Colonic mucosa (tissue), 4 donors: Measurements from ENCODE around the gene ADM2. TPM values are rescaled to one million over a fixed set of nuclear protein-coding genes. Genes with fewer than 3 reads are reported as not detected.

Source experiments
- DNase-seq: peaks from one replicate; pipeline ENCODE4 v3.0.0-alpha.2; 2020
- H3K27ac ChIP-seq: fragments of 200-600 bp; one replicate; pipeline ENCODE4 v1.8.0; 2021
- H3K27me3 ChIP-seq: fragments of 200-600 bp; one replicate; pipeline ENCODE4 v1.8.0; 2021
- H3K36me3 ChIP-seq: fragments of 200-600 bp; one replicate; pipeline ENCODE4 v1.8.0; 2021
- H3K4me1 ChIP-seq: fragments of 200-600 bp; one replicate; pipeline ENCODE4 v1.8.0; 2021; ENCODE audit warnings: mild to moderate bottlenecking
- H3K4me3 ChIP-seq: fragments of 200-600 bp; one replicate; pipeline ENCODE4 v1.8.0; 2021
- H3K9ac ChIP-seq, 2 donors: one replicate each; pipeline ENCODE4 v1.7.0; 2013; ENCODE audit warnings: control low read depth in 2 of 2, low read depth in 2 of 2, low read length in 2 of 2
- H3K9me3 ChIP-seq: fragments of 200-600 bp; one replicate; pipeline ENCODE4 v1.8.0; 2021
- intact Hi-C: fragments of 100-400 bp; cut with DNase I; formaldehyde crosslinking; loops from one replicate; pipeline ENCODE4 v1.14.1; 2022
- total RNA-seq, 2 donors: library from RNA; stranded (reverse); fragmentation: NEBNext Ultra II Directional in 1 of 2; extraction: Animal tissue kit (Norgen Biotek cat#: 25700) in 1 of 2; gene quantifications; one replicate each; pipeline ENCODE4 v1.2.1, GENCODE V29; 2021
- TF ChIP-seq, protein P1 (sequence below): fragments of 200-600 bp; IDR thresholded peaks from one replicate; pipeline ENCODE4 v1.8.0; 2022; ENCODE audit warnings: antibody characterized with exemption, mild to moderate bottlenecking
- donor health status: healthy.
- donor health status: DM: no; HTN: no; CAD: no.
- donor health status: DM: no; HTN: no; CAD: no.

ADM2 gene
- total RNA-seq, 2 donors from 2014 or later, result 4.4 to 5.1 TPM

DNA sequence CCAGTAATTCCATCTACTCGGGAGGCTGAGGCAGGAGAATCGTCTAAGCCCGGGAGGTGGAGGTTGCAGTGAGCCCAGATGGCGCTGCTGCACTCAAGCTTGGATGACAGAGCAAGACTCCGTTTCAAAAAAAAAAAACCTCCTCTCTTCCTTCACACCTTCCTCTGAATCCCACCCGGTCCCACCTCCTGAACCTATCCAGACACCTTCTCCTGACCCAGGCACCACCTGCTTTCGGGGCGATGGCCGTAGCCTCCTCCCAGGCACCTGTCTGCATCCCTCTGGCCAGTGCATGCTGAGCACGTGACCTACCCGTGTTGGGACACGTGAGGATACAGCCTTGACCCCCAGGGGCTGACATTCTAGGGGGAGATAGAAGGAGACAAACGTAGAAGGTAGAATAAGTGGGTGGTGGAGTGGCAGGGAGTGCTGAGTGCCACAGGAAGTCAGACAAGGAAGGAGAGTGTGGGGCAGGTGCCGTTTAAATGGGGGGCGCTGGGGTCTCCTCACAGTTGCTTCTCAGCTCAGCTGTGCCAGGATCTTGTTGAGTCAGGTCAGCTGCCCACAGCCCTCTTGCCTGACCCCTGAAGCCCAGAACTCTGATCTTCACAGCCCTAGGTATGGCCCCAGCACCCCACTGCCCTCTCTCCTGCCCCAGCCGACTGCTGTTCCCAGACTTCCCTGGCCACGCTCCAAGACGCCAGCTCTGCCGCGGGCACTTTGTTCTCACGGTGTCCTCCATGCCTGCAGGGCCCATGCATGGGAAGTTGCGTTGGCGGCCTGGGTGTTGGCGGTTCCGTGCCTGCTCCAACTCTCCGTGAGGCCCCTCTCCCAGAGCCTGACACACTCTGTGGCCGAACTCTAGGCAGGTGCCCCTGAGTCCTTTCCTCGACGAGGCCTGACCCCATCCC lies 4.1 kb downstream of the ADM2 start:
- no peak overlapping the region for H3K9ac ChIP-seq
- no peak overlapping the region for H3K4me3 ChIP-seq
- TF ChIP-seq, protein P1, sequence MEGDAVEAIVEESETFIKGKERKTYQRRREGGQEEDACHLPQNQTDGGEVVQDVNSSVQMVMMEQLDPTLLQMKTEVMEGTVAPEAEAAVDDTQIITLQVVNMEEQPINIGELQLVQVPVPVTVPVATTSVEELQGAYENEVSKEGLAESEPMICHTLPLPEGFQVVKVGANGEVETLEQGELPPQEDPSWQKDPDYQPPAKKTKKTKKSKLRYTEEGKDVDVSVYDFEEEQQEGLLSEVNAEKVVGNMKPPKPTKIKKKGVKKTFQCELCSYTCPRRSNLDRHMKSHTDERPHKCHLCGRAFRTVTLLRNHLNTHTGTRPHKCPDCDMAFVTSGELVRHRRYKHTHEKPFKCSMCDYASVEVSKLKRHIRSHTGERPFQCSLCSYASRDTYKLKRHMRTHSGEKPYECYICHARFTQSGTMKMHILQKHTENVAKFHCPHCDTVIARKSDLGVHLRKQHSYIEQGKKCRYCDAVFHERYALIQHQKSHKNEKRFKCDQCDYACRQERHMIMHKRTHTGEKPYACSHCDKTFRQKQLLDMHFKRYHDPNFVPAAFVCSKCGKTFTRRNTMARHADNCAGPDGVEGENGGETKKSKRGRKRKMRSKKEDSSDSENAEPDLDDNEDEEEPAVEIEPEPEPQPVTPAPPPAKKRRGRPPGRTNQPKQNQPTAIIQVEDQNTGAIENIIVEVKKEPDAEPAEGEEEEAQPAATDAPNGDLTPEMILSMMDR, result no peak
- H3K9me3 ChIP-seq, result no peaks in the 10 kb centered on the region
- no peak for DNase-seq
- H3K36me3 ChIP-seq, result no peaks in the 10 kb centered on the region
- intact Hi-C loops, result no loop called here
- H3K4me1 ChIP-seq, result peaks cover 15% of the 10 kb centered on the region
- H3K27me3 ChIP-seq, result peaks cover 21% of the 10 kb centered on the region
- no peak overlapping the region for H3K27ac ChIP-seq

- H3K27ac ChIP-seq, result no peak within 1 kb of the TSS
- H3K27me3 ChIP-seq, result peaks cover 9% of the 10 kb centered on the region
- DNase-seq, result no peak
These were observed 5.4 kb downstream of the ADM2 start, which contains the start of gene MIOX for GRCh38 chr22:50486561-50487289. MIOX (plus strand) TSS chr22:50486859; CDS start chr22:50486898, 39 bp downstream.

DNA sequence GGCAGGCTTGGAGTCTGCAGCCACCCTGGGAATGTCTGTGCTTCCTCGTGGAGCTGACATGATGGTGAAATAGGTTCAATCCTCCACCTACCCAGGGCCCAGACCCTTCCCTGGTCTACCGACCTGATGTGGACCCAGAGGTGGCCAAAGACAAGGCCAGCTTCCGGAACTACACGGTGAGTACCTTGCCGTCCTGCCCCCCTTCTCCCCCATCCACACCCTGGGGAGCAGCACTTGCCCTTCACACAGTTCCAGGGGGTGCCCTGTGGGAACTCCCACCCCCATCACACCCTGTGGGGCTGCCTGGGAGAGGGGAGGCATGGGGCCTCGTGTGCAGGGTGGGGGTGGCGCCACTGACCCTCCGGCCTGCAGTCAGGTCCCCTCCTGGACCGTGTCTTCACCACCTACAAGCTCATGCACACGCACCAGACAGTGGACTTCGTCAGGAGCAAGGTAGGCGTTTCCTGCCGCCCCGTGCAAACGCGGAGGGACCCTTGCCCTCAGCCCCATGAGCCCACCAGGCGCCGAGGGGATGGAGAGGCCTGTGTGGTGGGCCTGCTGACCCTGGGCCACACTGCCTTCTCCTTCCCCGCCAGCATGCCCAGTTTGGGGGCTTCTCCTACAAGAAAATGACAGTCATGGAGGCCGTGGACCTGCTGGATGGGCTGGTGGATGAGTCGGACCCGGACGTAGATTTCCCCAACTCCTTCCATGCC lies 6.1 kb downstream of the ADM2 start:
- no peak for DNase-seq
- intact Hi-C loops, result no loop called here
- no peak overlapping the region for H3K27ac ChIP-seq
- no peaks in the 10 kb centered on the region for H3K36me3 ChIP-seq
- no peak overlapping the region for H3K4me3 ChIP-seq
- H3K9me3 ChIP-seq, result no peaks in the 10 kb centered on the region
- peaks cover 2% of the 10 kb centered on the region for H3K27me3 ChIP-seq
- no peak overlapping the region for H3K9ac ChIP-seq
- H3K4me1 ChIP-seq, result peaks cover 6% of the 10 kb centered on the region
- TF ChIP-seq, protein P1, result no peak

More at GRCh38 chr22:50486561-50487289, 5.4 kb downstream of the ADM2 start, which contains the start of gene MIOX:
- no peaks in the 10 kb centered on the region for H3K9me3 ChIP-seq
- intact Hi-C loops, result no loop called here
- no peak within 1 kb of the TSS for H3K9ac ChIP-seq
- no peaks in the 10 kb centered on the region for H3K36me3 ChIP-seq
- TF ChIP-seq, protein P1, result no peak
- H3K4me3 ChIP-seq, result no peak within 1 kb of the TSS
- peaks cover 9% of the 10 kb centered on the region for H3K4me1 ChIP-seq

DNA sequence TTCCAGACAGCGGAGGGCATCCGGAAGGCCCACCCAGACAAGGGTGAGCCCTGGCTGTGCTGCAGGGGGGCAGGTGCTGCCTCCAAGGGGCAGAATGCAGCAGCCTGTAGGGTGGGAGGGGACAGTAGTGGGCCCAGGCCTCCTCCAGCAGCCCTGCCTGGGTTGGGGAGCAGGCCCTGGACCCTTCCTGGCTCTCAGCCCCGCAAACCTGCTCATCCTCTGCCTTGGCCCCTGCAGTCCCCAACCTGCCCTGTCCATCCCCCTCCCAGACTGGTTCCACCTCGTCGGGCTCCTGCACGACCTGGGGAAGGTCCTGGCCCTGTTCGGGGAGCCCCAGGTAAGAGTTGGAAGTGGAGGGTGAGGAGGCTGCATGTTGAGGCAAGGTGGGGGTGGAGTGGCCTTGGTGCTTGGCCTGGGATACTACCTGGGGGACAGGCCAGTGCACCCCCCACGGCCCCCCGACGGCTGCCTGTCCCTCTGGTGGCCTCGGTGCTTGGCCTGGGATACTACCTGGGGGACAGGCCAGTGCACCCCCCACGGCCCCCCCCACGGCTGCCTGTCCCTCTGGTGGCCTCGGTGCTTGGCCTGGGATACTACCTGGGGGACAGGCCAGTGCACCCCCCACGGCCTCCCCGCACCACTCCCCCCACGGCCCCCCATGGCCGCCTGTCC lies 6.8 kb downstream of the ADM2 start:
- H3K4me3 ChIP-seq, result no peak overlapping the region
- H3K9me3 ChIP-seq, result no peaks in the 10 kb centered on the region
- TF ChIP-seq, protein P1, result no peak
- DNase-seq, result no peak
- intact Hi-C loops, result no loop called here
- H3K27ac ChIP-seq, result no peak overlapping the region
- peaks cover 6% of the 10 kb centered on the region for H3K4me1 ChIP-seq
- no peaks in the 10 kb centered on the region for H3K36me3 ChIP-seq
- H3K9ac ChIP-seq, result no peak overlapping the region
- no peaks in the 10 kb centered on the region for H3K27me3 ChIP-seq

DNA sequence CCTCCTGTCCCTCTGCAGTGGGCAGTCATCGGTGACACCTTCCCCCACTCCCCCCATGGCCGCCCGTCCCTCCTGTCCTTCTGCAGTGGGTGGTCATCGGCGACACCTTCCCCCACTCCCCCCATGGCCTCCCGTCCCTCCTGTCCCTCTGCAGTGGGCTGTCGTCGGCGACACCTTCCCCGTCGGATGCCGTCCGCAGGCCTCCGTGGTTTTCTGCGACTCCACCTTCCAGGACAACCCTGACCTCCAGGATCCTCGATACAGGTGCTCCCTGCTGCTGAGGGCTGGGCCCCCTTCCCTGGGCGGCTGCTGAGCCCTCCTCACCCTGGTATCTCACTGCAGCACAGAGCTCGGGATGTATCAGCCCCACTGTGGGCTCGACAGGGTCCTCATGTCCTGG lies 7.5 kb downstream of the ADM2 start:
- Histone ChIP-seq H3K27me3 (no peaks in the 10 kb centered on the region), H3K36me3 (no peaks in the 10 kb centered on the region), H3K4me1 (peaks cover 6% of the 10 kb centered on the region), H3K27ac (no peak overlapping the region), H3K9ac (no peak overlapping the region), H3K4me3 (no peak overlapping the region), H3K9me3 (no peaks in the 10 kb centered on the region)
- intact Hi-C loops, result no loop called here
- no peak for DNase-seq
- TF ChIP-seq, protein P1, result no peak
